ENCODE measurements around the gene ITGAX.
"Not testable (repeated sequence)": the region's sequence is repeated elsewhere in the genome, so short reads cannot be mapped to it uniquely, and the experiment has no call there.

The ITGAX gene

DNA sequence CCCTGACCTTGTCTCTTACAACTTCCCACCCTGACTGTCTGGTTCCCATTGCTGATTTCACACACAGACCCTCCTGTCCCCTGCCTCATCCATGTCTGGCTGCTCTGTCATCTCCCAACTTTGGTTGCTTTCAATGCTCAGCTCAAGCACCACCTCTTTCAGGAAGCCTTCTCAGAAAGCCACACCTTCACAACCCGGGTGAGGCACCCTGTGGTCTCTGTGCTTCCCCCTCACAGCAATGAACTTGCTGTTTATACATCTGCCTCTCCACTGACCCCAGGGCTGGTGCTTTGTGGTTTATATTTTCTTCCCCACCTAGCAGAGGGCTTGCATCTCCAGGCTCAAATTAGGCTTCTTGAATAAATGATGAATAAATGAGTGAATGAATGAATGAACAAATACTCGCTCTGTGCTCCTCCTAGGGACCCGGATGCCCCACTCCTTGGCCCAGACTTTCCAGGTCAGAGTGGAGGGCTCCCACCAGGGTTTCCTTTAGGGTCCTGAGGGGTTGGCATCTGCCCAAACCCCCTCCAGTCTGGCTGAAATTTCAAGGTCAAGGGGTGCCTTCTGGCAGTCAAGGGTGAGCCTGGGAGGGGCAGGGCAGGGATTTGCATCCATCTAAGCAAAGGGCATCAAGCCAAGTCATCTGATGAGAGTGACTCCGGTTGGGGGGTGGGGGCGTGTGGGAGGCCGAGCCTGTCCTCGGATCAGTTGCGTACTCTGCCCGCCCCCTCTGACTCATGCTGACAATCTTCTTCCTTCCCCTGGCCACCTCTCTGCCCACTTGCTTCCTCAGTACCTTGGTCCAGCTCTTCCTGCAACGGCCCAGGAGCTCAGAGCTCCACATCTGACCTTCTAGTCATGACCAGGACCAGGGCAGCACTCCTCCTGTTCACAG is at the start of gene ITGAX:
Gene ITGAX, plus strand, starts transcription at position 783 of the 898 bp plus-strand sequence. Its CDS starts 79 bp downstream, at position 862.
- H3K27me3 Mint-ChIP-seq, result no peaks in the 10 kb centered on the region
- H3K27ac Mint-ChIP-seq, result peak within 1 kb of the TSS; percentile 94
- H3K4me3 Mint-ChIP-seq, result peak within 1 kb of the TSS; percentile 73
- H3K4me1 Mint-ChIP-seq, result peaks cover 72% of the 10 kb centered on the region
- no peaks in the 10 kb centered on the region for H3K9me3 Mint-ChIP-seq
- DNase-seq (peak; percentile 73 to 87), ATAC-seq (peak; percentile 96)

DNA sequence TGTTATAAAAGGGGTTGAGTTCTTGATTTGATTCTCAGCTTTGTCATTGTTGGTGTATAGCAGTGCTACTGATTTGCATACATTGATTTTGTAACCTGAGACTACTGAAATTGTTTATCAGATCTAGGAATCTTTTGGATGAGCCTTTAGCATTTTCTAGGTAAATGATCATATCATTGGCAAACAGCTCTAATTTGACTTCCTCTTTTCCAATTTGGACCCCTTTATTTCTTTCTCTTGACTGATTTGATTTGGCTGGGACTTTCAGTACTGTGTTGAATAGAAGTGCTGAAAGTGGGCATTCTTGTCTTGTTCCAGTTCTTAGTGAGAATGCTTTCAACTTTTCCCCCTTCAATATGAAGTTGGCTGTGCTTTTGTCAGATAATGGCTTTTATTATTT is 49.8 kb upstream of the ITGAX start:
- ATAC-seq (no peak), DNase-seq (no peak)
- H3K9me3 Mint-ChIP-seq, result peaks cover 5 to 7% of the 10 kb centered on the region in 2 donors
- H3K27me3 Mint-ChIP-seq, result peaks cover 34% of the 10 kb centered on the region
- no peak overlapping the region for H3K27ac Mint-ChIP-seq
- H3K4me1 Mint-ChIP-seq, result peaks cover 14% of the 10 kb centered on the region
- H3K4me3 Mint-ChIP-seq, result no peak overlapping the region

DNA sequence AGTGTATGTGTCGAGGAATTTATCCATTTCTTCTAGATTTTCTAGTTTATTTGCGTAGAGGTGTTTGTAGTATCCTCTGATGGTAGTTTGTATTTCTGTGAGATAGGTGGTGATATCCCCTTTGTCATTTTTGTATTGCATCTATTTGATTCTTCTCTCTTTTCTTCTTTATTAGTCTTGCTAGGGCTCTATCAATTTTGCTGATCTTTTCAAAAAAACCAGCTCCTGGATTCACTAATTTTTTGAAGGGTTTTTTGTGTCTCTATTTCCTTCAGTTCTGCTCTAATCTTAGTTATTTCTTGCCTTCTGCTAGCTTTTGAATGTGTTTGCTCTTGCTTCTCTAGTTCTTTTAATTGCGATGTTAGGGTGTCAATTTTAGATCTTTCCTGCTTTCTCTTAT is 46.6 kb upstream of the ITGAX start:
- ATAC-seq, H3K9me3 Mint-ChIP-seq, H3K27ac Mint-ChIP-seq, H3K4me1 Mint-ChIP-seq, DNase-seq, H3K4me3 Mint-ChIP-seq: not testable (repeated sequence)
- H3K27me3 Mint-ChIP-seq, result peaks cover 36% of the 10 kb centered on the region

DNA sequence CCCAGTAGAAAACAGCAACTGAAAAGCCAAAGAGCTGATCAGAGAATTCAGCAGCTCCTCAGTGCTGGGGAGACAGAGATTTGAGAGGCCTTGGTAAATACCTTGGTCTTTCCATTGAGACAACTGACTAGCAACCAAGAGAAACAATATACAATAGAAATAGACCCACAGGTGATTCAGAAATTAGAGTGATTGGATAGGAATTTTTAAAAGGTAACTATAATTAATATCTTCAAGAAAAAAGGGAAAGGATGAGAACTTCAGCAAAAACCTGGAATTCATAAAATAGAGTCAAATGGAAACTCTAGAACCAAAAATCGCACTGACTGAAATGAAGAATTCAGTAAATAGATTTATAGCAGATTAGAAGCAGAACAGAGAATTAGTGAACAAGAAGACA is 32.5 kb upstream of the ITGAX start:
- Mint-ChIP-seq H3K9me3 (peaks cover 19 to 24% of the 10 kb centered on the region in 2 donors), H3K4me3 (no peak overlapping the region), H3K4me1 (peaks cover under 1% of the 10 kb centered on the region), H3K27me3 (no peaks in the 10 kb centered on the region), H3K27ac (no peak overlapping the region)
- ATAC-seq, result no peak
- DNase-seq, result no peak

DNA sequence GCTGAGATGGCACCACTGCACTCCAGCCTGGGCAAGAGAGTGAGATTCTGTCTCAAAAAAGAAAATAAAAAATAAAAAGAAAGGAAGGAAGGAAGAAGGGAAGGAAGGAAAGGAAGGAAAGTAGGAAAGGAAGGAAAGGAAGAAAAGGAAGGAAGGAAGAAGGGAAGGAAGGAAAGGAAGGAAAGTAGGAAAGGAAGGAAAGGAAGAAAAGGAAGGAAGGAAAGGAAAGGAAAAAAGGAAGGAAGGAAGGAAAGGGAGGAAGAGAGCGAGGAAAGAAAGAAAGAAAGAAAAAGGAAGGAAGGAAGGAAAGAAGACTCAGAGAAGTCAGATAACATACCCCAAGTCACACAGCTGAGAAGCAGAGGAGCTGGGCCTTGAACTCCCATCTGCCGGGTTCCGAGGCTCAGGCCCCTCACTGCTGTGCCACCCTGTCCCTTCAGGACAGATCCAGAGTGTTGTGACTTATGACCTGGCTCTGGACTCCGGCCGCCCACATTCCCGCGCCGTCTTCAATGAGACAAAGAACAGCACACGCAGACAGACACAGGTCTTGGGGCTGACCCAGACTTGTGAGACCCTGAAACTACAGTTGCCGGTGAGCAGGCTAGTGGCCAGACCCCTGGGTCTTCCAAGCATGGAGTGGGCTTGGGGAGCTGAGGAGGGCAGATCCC is 30.9 kb upstream of the ITGAX start:
- H3K27ac Mint-ChIP-seq, result no peak overlapping the region
- DNase-seq, result no peak
- H3K4me1 Mint-ChIP-seq, result peaks cover 11% of the 10 kb centered on the region
- no peak overlapping the region for H3K4me3 Mint-ChIP-seq
- ATAC-seq, result no peak
- H3K27me3 Mint-ChIP-seq, result no peaks in the 10 kb centered on the region
- peaks cover 19 to 23% of the 10 kb centered on the region in 2 donors for H3K9me3 Mint-ChIP-seq

DNA sequence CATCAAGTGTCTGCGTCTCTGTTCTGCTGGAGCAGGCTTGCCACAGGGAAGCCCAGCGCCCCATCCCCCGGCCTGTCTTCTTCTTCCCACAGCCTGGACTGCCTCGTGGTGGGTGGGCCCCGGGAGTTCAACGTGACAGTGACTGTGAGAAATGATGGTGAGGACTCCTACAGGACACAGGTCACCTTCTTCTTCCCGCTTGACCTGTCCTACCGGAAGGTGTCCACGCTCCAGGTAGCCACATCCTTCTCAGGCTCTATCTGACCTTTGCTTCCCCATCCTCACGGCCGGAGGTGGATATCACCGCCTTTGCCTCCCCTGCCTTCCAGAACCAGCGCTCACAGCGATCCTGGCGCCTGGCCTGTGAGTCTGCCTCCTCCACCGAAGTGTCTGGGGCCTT is 29.8 kb upstream of the ITGAX start:
- no peak overlapping the region for H3K27ac Mint-ChIP-seq
- peaks cover 19 to 23% of the 10 kb centered on the region in 2 donors for H3K9me3 Mint-ChIP-seq
- peaks cover 12% of the 10 kb centered on the region for H3K4me1 Mint-ChIP-seq
- peaks cover under 1% of the 10 kb centered on the region for H3K27me3 Mint-ChIP-seq
- ATAC-seq (no peak), DNase-seq (no peak)
- H3K4me3 Mint-ChIP-seq, result no peak overlapping the region

DNA sequence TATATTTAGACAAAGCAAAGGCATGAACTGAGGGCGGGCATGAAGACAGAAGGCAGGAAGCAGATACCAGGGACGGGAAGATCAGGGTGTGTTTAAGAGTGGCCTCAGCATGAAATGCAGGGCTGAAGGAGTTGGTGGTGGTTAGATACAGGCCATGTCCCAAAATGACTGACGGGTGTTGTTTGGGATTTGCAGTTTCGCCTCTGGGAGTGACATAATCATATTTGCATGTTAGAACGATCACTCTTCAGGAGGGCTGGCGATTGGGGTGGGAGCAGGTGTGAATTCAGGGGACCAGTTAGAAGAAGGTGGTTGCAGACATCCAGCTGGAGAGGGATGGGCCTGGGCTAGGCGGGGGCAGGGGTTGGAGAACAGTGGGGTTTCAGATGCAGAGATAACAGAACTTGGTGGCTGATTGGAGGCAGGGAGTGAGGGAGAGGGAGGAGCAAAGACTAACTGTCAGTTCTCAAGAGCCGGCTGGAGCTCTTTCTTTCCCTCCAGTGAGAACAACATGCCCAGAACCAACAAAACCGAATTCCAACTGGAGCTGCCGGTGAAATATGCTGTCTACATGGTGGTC is 27.2 kb upstream of the ITGAX start:
- Mint-ChIP-seq H3K4me1 (peaks cover 28% of the 10 kb centered on the region), H3K4me3 (no peak overlapping the region), H3K27ac (no peak overlapping the region), H3K9me3 (peaks cover 4 to 5% of the 10 kb centered on the region in 2 donors), H3K27me3 (peaks cover 10% of the 10 kb centered on the region)
- no peak for DNase-seq
- no peak for ATAC-seq

DNA sequence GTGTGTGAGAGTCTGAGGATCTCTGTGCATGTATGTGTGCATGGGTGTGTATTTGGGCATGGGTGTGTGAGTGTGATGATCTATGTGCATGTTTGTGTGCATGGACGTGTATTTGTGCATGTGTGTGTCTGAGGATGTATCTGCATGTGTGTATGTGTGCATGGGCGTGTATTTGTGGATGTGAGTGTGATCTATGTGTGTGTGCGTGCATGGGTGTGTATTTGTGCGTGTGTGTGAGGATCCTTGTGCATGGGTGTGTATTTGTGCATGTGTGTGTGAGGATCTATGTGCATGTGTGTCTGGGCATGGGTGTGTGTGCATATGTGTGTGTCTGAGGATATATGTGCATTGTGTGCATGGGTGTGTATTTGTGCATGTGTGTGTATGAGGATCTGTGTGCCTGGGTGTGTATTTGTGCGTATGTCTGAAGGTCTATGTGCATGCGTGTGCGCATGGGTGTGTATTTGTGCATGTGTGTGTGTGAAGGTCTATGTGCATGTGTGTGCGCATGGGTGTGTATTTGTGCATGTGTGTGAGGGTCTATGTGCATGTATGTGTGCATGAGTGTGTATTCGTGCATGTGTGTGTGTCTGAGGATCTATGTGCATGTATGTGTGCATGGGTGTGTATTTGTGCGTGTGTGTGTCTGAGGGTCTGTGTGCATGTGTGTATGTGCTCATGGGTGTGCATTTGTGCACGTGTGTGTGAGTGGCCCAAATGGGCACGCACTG is 26.5 kb upstream of the ITGAX start:
- H3K9me3 Mint-ChIP-seq, result no peaks in the 10 kb centered on the region

DNA sequence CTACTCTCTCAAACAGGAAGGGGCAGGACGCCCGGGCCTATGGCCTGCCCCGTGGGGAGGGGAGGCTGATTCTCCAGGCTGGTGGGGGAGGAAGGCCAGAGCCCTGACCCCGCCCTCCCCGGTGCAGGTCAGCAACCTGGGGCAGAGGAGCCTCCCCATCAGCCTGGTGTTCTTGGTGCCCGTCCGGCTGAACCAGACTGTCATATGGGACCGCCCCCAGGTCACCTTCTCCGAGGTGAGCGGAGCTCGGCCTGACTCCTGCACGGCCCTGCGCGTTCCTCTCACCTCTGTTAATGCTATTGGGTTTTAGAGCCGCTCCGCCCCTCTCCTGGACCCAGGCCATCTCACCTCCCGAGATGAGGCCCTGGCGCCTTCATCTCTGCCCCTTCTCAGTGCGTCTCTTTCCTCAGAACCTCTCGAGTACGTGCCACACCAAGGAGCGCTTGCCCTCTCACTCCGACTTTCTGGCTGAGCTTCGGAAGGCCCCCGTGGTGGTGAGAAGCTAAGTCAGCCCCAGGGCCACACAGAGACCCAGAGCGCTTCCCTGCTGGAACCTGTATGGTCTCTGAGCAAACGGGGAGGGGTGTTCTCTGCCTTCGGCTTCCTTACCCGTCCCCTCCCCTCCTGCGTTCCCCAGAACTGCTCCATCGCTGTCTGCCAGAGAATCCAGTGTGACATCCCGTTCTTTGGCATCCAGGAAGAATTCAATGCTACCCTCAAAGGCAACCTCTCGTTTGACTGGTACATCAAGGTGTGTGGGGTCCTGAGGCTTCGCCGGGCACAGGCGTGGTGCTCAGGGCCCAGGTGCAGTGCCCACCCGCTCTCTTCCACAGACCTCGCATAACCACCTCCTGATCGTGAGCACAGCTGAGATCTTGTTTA is 25.1 kb upstream of the ITGAX start:
- no peak for ATAC-seq
- Mint-ChIP-seq H3K27ac (peak overlapping the region in 1 of 2 donors; percentile 14), H3K4me3 (peak overlapping the region; percentile 79 to 80), H3K9me3 (no peaks in the 10 kb centered on the region), H3K27me3 (peaks cover 10% of the 10 kb centered on the region), H3K4me1 (peaks cover 36% of the 10 kb centered on the region)
- DNase-seq, result no peak

More for the DNA sequence above, 26.5 kb upstream of the ITGAX start:
- DNase-seq (no peak), ATAC-seq (no peak)
- H3K4me1 Mint-ChIP-seq, result peaks cover 29% of the 10 kb centered on the region
- H3K4me3 Mint-ChIP-seq, result no peak overlapping the region
- H3K27ac Mint-ChIP-seq, result no peak overlapping the region
- peaks cover 10% of the 10 kb centered on the region for H3K27me3 Mint-ChIP-seq

DNA sequence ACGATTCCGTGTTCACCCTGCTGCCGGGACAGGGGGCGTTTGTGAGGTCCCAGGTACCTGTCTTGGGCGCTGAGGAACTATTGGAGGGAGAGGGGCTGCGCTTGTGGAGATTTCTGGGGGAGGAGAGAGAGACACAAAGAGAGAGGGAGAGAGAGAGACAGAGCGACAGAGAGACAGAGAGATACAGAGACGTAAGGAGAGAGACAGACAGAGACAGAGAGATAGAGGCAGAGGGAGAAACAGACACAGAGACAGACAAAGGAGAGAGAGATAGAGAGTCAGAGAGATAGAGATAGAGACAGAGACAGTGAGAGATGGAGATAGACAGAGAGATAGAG is 24.5 kb upstream of the ITGAX start:
- peak overlapping the region; percentile 7 to 87 for H3K27ac Mint-ChIP-seq
- peak overlapping the region; percentile 79 to 80 for H3K4me3 Mint-ChIP-seq
- peaks cover 10% of the 10 kb centered on the region for H3K27me3 Mint-ChIP-seq
- no peaks in the 10 kb centered on the region for H3K9me3 Mint-ChIP-seq
- peaks cover 36% of the 10 kb centered on the region for H3K4me1 Mint-ChIP-seq
- no peak for ATAC-seq
- DNase-seq, result no peak

DNA sequence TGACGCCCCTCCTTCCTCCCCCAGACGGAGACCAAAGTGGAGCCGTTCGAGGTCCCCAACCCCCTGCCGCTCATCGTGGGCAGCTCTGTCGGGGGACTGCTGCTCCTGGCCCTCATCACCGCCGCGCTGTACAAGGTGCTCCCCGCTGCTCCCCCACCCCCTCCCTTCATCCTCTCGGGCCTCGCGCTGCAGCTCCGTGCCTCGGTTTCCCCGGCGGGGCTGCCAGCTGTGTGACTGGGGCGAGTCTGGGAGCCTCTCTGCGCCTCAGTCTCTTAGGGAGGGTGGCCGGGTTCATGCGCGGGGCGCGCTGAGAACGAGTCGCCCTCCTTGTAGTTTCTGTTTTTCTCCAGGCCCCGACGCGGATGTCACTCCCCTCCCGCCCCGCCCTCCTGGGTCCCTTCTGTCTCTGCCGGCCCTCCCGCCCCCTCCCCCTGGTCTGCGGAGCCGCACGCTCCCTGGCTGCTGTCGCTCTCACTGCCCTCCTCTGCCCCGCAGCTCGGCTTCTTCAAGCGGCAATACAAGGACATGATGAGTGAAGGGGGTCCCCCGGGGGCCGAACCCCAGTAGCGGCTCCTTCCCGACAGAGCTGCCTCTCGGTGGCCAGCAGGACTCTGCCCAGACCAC is 23.7 kb upstream of the ITGAX start:
- peak overlapping the region; percentile 2 to 87 for H3K27ac Mint-ChIP-seq

DNA sequence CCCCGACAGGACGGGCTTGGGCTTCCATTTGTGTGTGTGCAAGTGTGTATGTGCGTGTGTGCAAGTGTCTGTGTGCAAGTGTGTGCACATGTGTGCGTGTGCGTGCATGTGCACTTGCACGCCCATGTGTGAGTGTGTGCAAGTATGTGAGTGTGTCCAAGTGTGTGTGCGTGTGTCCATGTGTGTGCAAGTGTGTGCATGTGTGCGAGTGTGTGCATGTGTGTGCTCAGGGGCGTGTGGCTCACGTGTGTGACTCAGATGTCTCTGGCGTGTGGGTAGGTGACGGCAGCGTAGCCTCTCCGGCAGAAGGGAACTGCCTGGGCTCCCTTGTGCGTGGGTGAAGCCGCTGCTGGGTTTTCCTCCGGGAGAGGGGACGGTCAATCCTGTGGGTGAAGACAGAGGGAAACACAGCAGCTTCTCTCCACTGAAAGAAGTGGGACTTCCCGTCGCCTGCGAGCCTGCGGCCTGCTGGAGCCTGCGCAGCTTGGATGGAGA is 23.1 kb upstream of the ITGAX start:
- peaks cover 36% of the 10 kb centered on the region for H3K4me1 Mint-ChIP-seq
- peak overlapping the region; percentile 79 to 80 for H3K4me3 Mint-ChIP-seq
- no peak for DNase-seq
- peaks cover 10% of the 10 kb centered on the region for H3K27me3 Mint-ChIP-seq
- H3K9me3 Mint-ChIP-seq, result no peaks in the 10 kb centered on the region
- H3K27ac Mint-ChIP-seq, result no peak overlapping the region
- no peak for ATAC-seq

More for the DNA sequence above, 23.7 kb upstream of the ITGAX start:
- H3K4me1 Mint-ChIP-seq, result peaks cover 36% of the 10 kb centered on the region
- peaks cover 10% of the 10 kb centered on the region for H3K27me3 Mint-ChIP-seq
- peak overlapping the region; percentile 79 to 80 for H3K4me3 Mint-ChIP-seq
- H3K9me3 Mint-ChIP-seq, result no peaks in the 10 kb centered on the region
- ATAC-seq, result peak; percentile 73
- DNase-seq, result peak; percentile 28 to 42

DNA sequence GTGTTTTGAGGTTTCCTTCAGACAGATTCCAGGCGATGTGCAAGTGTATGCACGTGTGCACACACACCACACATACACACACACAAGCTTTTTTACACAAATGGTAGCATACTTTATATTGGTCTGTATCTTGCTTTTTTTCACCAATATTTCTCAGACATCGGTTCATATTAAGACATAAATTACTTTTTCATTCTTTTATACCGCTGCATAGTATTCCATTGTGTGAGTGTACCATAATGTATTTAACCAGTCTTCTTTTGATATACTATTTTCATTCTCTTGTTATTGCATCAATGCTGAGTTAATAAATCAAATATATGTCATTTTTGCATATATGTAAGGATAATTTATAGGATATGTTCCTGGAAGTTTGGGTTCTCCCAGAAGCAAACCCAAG is 22.4 kb upstream of the ITGAX start:
- DNase-seq (no peak), ATAC-seq (no peak)
- Mint-ChIP-seq H3K4me3 (no peak overlapping the region), H3K27ac (no peak overlapping the region), H3K4me1 (peaks cover 38% of the 10 kb centered on the region), H3K27me3 (peaks cover 10% of the 10 kb centered on the region), H3K9me3 (no peaks in the 10 kb centered on the region)

Measured in stimulated activated naive CD8-positive, alpha-beta T cell treated with anti-CD3 and anti-CD28 coated beads, Interleukin-15, amount 100 ng/mL, for 72 hours (primary cell).